Fibroblast of skin of abdomen (primary cell): ENCODE results near the gene NUPR1.
"Not testable (repeated sequence)": the region's sequence is repeated elsewhere in the genome, so short reads cannot be mapped to it uniquely, and the experiment has no call there.

Experiments
- DNase-seq: peaks from one replicate; pipeline ENCODE4 v3.0.0-alpha.2; 2013

Gene NUPR1

GRCh38 chr16:28497861-28498599, 40.7 kb downstream of the NUPR1 start:
- DNase-seq: no peak

DNA sequence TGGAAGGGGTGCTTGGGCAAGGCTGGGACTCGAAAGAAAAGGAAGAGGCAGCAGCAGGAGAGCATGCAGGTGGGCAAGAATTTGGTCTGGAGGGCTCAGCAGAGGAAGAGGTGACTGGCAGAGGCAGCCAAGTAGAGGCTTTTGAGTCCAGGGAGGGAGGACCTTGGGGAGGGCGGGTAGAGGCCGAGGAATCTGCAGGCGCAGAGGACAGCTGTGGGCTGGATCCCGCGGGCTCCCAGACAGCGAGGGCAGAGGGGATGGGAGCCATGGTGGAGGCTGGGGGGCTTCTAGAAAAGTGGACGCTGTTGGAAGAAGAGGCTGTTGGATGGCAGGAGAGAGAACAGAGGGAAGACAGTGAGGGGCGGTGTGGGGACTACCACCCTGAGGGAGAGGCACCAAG, 41.4 kb downstream of the NUPR1 start:
- DNase-seq: no peak

DNA sequence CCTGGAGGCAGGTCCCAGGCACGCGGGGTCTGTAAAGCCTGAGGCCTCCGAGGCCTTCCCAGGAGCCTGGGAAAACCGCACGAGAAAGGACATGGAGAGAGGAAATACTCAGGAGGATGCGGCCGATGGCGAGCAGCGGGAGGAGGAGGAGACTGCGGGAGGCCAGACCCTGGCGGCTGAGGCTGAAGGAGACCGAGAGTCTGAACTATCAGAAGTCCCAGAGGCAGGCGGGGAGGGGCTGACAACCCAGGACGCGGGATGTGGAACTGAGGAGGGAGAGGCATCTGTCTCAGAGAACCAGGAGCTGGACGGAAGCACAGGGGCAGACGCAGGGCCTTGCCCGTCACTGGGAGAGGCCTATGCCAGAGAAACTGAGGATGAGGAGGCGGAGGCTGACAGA, 41.9 kb downstream of the NUPR1 start:
- no peak for DNase-seq

GRCh38 chr16:28495795-28496749, 42.7 kb downstream of the NUPR1 start:
- no peak for DNase-seq

DNA sequence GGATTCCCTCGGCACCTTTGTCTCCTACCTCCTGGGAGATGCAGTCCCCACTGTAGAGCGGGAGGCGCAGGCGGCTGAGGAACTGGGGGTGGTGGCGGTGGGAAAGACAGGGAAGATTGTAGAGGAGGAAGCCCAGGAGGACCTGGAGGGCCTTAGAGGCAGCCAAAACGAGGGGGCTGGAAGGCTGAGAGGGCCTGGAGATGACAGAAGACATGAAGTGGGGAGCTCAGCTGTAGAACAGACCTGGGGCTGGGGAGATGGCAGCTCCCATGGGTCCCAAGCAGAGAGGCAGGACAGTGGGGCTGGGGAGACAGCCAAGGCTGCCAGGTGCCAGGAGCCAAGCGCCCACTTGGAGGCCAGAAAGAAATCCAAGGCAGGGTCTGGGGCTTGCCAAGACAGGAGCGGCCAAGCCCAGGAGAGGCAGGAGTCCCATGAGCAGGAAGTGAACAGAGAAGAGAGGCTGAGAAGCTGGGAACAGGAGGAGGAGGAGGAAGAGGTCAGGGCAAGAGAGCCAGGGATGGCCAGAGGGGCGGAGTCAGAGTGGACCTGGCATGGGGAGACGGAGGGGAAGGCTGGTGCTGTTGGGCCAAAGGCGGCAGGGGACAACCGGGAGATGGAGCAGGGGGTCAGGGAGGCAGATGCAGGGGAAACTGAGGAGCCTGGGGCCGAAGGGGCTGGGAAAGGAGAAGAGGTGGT, 43.5 kb downstream of the NUPR1 start:
- no peak for DNase-seq

- DNase-seq: no peak
Observed at GRCh38 chr16:28494121-28494851, 44.5 kb downstream of the NUPR1 start, which contains the start of gene APOBR. TSS of gene APOBR (plus strand) at chr16:28494643. CDS start at chr16:28494682, 39 bp downstream.

GRCh38 chr16:28492511-28492910, 46.3 kb downstream of the NUPR1 start:
- DNase-seq: no peak

DNA sequence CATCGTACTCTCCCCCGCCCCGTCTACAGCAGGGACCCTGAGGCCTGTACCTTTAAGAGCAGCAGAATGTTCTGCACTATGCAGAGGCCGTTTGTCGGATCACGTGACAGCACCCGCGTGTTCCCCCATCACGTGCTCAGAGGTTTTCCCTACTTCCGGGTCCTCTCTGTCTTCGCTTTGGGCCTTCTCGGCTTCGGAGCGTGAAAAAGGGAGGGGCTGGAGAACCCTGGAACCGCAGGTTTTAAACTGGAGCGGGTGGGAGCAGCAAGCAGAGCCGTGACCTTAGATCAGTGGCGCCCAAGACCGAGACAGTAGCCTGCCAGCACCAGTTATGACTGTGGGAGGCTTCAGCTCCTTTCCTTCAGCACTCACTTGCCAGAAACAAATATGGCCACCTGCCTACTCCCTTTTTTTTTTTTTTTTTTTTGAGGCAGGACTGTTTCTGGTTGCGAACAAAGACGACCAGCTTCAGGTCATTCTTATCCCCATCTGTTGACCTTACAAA, 46.8 kb downstream of the NUPR1 start, which contains the start of gene CLN3:
Gene CLN3, minus strand, starts transcription at position 105 of the 505 bp plus-strand sequence. CDS start 315 bp downstream, outside the sequence.
- DNase-seq: peak; percentile 95

GRCh38 chr16:28491230-28491969, 47.4 kb downstream of the NUPR1 start:
- DNase-seq: no peak

DNA sequence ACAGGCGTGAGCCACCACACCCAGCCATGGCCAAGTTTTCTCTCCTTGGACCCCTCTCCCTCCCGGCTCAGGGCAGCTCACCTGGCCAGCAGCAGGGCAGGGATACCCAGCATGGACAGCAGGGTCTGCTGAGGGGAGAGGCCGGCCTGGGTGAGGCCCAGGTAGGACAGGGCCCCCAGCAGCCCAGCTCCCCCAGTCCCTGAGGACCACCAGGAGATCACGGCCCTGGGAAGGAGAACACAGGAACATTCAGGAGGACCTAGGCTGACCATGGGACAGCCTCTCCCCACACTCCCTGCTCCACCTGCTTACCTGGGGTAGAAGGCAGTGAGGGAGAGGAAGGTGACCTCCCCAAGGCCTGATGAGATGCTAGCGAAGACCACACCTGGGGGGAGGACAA, 52.5 kb downstream of the NUPR1 start:
- no peak for DNase-seq

DNA sequence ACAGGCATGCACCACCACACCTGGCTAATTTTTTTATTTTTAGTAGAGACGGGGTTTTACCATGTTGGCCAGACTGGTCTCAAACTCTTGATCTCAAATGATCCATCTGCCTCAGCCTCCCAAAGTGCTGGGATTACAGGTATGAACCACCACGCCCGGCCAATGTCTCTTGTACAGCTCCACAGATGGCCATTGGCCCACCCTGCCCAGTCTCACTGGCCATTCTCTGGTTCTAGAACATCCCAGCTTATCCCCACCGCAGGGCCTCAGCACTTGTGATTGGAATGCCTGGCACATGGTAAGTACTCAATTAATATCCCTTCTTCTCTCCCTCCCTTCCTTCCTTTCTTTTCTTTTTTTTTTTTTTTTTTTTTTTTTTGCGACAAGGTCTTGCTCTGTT, 55.4 kb downstream of the NUPR1 start:
- not testable (repeated sequence) for DNase-seq
